ENCODE measurements around the gene MYO16. TPM values are rescaled to one million over a fixed set of nuclear protein-coding genes. Genes with fewer than 3 reads are reported as not detected.

The MYO16 gene
- total and polyA plus RNA-seq, 2 donors: 0.16 to 0.19 TPM

- Histone ChIP-seq H3K9me3 (ENCODE audit: control insufficient read depth in 2 of 2, insufficient read depth in 1 of 2, low read length in 1 of 2) (no peaks in the 10 kb centered on the region), H3K36me3 (ENCODE audit: control insufficient read depth in 2 of 2, insufficient read depth in 2 of 2, low read length in 1 of 2) (no peaks in the 10 kb centered on the region), H3K4me3 (ENCODE audit: low read length in 2 of 2) (no peak overlapping the region), H3K4me1 (ENCODE audit: control insufficient read depth in 2 of 2, insufficient read depth in 2 of 2, low read length in 2 of 2) (no peaks in the 10 kb centered on the region), H3K27me3 (ENCODE audit: control insufficient read depth in 2 of 2, insufficient read depth in 1 of 2, low read length in 1 of 2) (no peaks in the 10 kb centered on the region), H3K27ac (ENCODE audit: low read depth in 1 of 2, low read length in 1 of 2) (no peak overlapping the region)
- DNase-seq (ENCODE audit: low read depth in 6 of 9, low spot score in 9 of 9): no peak
- WGBS: 86% methylated on average over 3 of the region's 3 CpGs
Measured at GRCh38 chr13:108615241-108615640, 14.2 kb upstream of the MYO16 start.

- Histone ChIP-seq H3K27ac (ENCODE audit: low read depth in 1 of 2, low read length in 1 of 2) (no peak overlapping the region), H3K36me3 (ENCODE audit: control insufficient read depth in 2 of 2, insufficient read depth in 2 of 2, low read length in 1 of 2) (no peaks in the 10 kb centered on the region), H3K4me3 (ENCODE audit: low read length in 2 of 2) (no peak overlapping the region), H3K27me3 (ENCODE audit: control insufficient read depth in 2 of 2, insufficient read depth in 1 of 2, low read length in 1 of 2) (no peaks in the 10 kb centered on the region), H3K9me3 (ENCODE audit: control insufficient read depth in 2 of 2, insufficient read depth in 1 of 2, low read length in 1 of 2) (no peaks in the 10 kb centered on the region), H3K4me1 (ENCODE audit: control insufficient read depth in 2 of 2, insufficient read depth in 2 of 2, low read length in 2 of 2) (no peaks in the 10 kb centered on the region)
- DNase-seq (ENCODE audit: low read depth in 6 of 9, low spot score in 9 of 9): no peak
- 92% methylated on average over 1 of the region's 1 CpG for WGBS
Measured at GRCh38 chr13:108618233-108618632, 11.2 kb upstream of the MYO16 start.

GRCh38 chr13:108621462-108621861 is 7.9 kb upstream of the MYO16 start:
- no peak overlapping the region for H3K27ac ChIP-seq (ENCODE audit: low read depth in 1 of 2, low read length in 1 of 2)
- no peak overlapping the region for H3K4me3 ChIP-seq (ENCODE audit: low read length in 2 of 2)
- H3K4me1 ChIP-seq (ENCODE audit: control insufficient read depth in 2 of 2, insufficient read depth in 2 of 2, low read length in 2 of 2): no peaks in the 10 kb centered on the region
- no peaks in the 10 kb centered on the region for H3K27me3 ChIP-seq (ENCODE audit: control insufficient read depth in 2 of 2, insufficient read depth in 1 of 2, low read length in 1 of 2)
- no peaks in the 10 kb centered on the region for H3K36me3 ChIP-seq (ENCODE audit: control insufficient read depth in 2 of 2, insufficient read depth in 2 of 2, low read length in 1 of 2)
- DNase-seq (ENCODE audit: low read depth in 6 of 9, low spot score in 9 of 9): no peak
- no peaks in the 10 kb centered on the region for H3K9me3 ChIP-seq (ENCODE audit: control insufficient read depth in 2 of 2, insufficient read depth in 1 of 2, low read length in 1 of 2)
- 86% methylated on average over 7 of the region's 7 CpGs for WGBS

- no peaks in the 10 kb centered on the region for H3K4me1 ChIP-seq (ENCODE audit: control insufficient read depth in 2 of 2, insufficient read depth in 2 of 2, low read length in 2 of 2)
- no peak overlapping the region for H3K4me3 ChIP-seq (ENCODE audit: low read length in 2 of 2)
- H3K36me3 ChIP-seq (ENCODE audit: control insufficient read depth in 2 of 2, insufficient read depth in 2 of 2, low read length in 1 of 2): no peaks in the 10 kb centered on the region
- no peak overlapping the region for H3K27ac ChIP-seq (ENCODE audit: low read depth in 1 of 2, low read length in 1 of 2)
- H3K9me3 ChIP-seq (ENCODE audit: control insufficient read depth in 2 of 2, insufficient read depth in 1 of 2, low read length in 1 of 2): no peaks in the 10 kb centered on the region
- no peak for DNase-seq (ENCODE audit: low read depth in 6 of 9, low spot score in 9 of 9)
- no peaks in the 10 kb centered on the region for H3K27me3 ChIP-seq (ENCODE audit: control insufficient read depth in 2 of 2, insufficient read depth in 1 of 2, low read length in 1 of 2)
- 97% methylated on average over 3 of the region's 3 CpGs for WGBS
Measured at GRCh38 chr13:108624108-108624507, 5.3 kb upstream of the MYO16 start.

- Histone ChIP-seq H3K9me3 (ENCODE audit: control insufficient read depth in 2 of 2, insufficient read depth in 1 of 2, low read length in 1 of 2) (no peaks in the 10 kb centered on the region), H3K4me1 (ENCODE audit: control insufficient read depth in 2 of 2, insufficient read depth in 2 of 2, low read length in 2 of 2) (no peaks in the 10 kb centered on the region), H3K4me3 (ENCODE audit: low read length in 2 of 2) (no peak overlapping the region), H3K36me3 (ENCODE audit: control insufficient read depth in 2 of 2, insufficient read depth in 2 of 2, low read length in 1 of 2) (no peaks in the 10 kb centered on the region), H3K27me3 (ENCODE audit: control insufficient read depth in 2 of 2, insufficient read depth in 1 of 2, low read length in 1 of 2) (no peaks in the 10 kb centered on the region), H3K27ac (ENCODE audit: low read depth in 1 of 2, low read length in 1 of 2) (no peak overlapping the region)
- DNase-seq (ENCODE audit: low read depth in 6 of 9, low spot score in 9 of 9): no peak
- 76% methylated on average over 4 of the region's 4 CpGs for WGBS
Measured at GRCh38 chr13:108624979-108625378, 4.4 kb upstream of the MYO16 start.

- DNase-seq (ENCODE audit: low read depth in 6 of 9, low spot score in 9 of 9): no peak
- no peaks in the 10 kb centered on the region for H3K27me3 ChIP-seq (ENCODE audit: control insufficient read depth in 2 of 2, insufficient read depth in 1 of 2, low read length in 1 of 2)
- H3K4me1 ChIP-seq (ENCODE audit: control insufficient read depth in 2 of 2, insufficient read depth in 2 of 2, low read length in 2 of 2): no peaks in the 10 kb centered on the region
- WGBS: 93% methylated on average over 1 of the region's 1 CpG
- H3K36me3 ChIP-seq (ENCODE audit: control insufficient read depth in 2 of 2, insufficient read depth in 2 of 2, low read length in 1 of 2): no peaks in the 10 kb centered on the region
- no peak overlapping the region for H3K4me3 ChIP-seq (ENCODE audit: low read length in 2 of 2)
- no peak overlapping the region for H3K27ac ChIP-seq (ENCODE audit: low read depth in 1 of 2, low read length in 1 of 2)
- H3K9me3 ChIP-seq (ENCODE audit: control insufficient read depth in 2 of 2, insufficient read depth in 1 of 2, low read length in 1 of 2): no peaks in the 10 kb centered on the region
Measured at GRCh38 chr13:108629988-108630387, 577 bp downstream of the MYO16 start.

GRCh38 chr13:108632649-108633167 is 3.3 kb downstream of the MYO16 start:
- 73% methylated on average over 5 of the region's 5 CpGs for WGBS
- no peaks in the 10 kb centered on the region for H3K9me3 ChIP-seq (ENCODE audit: control insufficient read depth in 2 of 2, insufficient read depth in 1 of 2, low read length in 1 of 2)
- H3K27me3 ChIP-seq (ENCODE audit: control insufficient read depth in 2 of 2, insufficient read depth in 1 of 2, low read length in 1 of 2): no peaks in the 10 kb centered on the region
- no peak for DNase-seq (ENCODE audit: low read depth in 6 of 9, low spot score in 9 of 9)
- H3K36me3 ChIP-seq (ENCODE audit: control insufficient read depth in 2 of 2, insufficient read depth in 2 of 2, low read length in 1 of 2): no peaks in the 10 kb centered on the region
- H3K4me1 ChIP-seq (ENCODE audit: control insufficient read depth in 2 of 2, insufficient read depth in 2 of 2, low read length in 2 of 2): no peaks in the 10 kb centered on the region
- no peak overlapping the region for H3K4me3 ChIP-seq (ENCODE audit: low read length in 2 of 2)
- no peak overlapping the region for H3K27ac ChIP-seq (ENCODE audit: low read depth in 1 of 2, low read length in 1 of 2)

GRCh38 chr13:108638901-108639300 is 9.5 kb downstream of the MYO16 start:
- WGBS: 73% methylated on average over 4 of the region's 4 CpGs

GRCh38 chr13:108643646-108644353 is 14.4 kb downstream of the MYO16 start:
- DNase-seq (ENCODE audit: low read depth in 6 of 9, low spot score in 9 of 9): no peak
- Histone ChIP-seq H3K27me3 (ENCODE audit: control insufficient read depth in 2 of 2, insufficient read depth in 1 of 2, low read length in 1 of 2) (no peaks in the 10 kb centered on the region), H3K36me3 (ENCODE audit: control insufficient read depth in 2 of 2, insufficient read depth in 2 of 2, low read length in 1 of 2) (no peaks in the 10 kb centered on the region), H3K9me3 (ENCODE audit: control insufficient read depth in 2 of 2, insufficient read depth in 1 of 2, low read length in 1 of 2) (no peaks in the 10 kb centered on the region), H3K4me1 (ENCODE audit: control insufficient read depth in 2 of 2, insufficient read depth in 2 of 2, low read length in 2 of 2) (no peaks in the 10 kb centered on the region), H3K27ac (ENCODE audit: low read depth in 1 of 2, low read length in 1 of 2) (no peak overlapping the region), H3K4me3 (ENCODE audit: low read length in 2 of 2) (no peak overlapping the region)
- 91% methylated on average over 4 of the region's 4 CpGs for WGBS

More at GRCh38 chr13:108638901-108639300, 9.5 kb downstream of the MYO16 start:
- Histone ChIP-seq H3K4me3 (ENCODE audit: low read length in 2 of 2) (no peak overlapping the region), H3K9me3 (ENCODE audit: control insufficient read depth in 2 of 2, insufficient read depth in 1 of 2, low read length in 1 of 2) (no peaks in the 10 kb centered on the region), H3K27me3 (ENCODE audit: control insufficient read depth in 2 of 2, insufficient read depth in 1 of 2, low read length in 1 of 2) (no peaks in the 10 kb centered on the region), H3K36me3 (ENCODE audit: control insufficient read depth in 2 of 2, insufficient read depth in 2 of 2, low read length in 1 of 2) (no peaks in the 10 kb centered on the region), H3K27ac (ENCODE audit: low read depth in 1 of 2, low read length in 1 of 2) (no peak overlapping the region), H3K4me1 (ENCODE audit: control insufficient read depth in 2 of 2, insufficient read depth in 2 of 2, low read length in 2 of 2) (no peaks in the 10 kb centered on the region)
- DNase-seq (ENCODE audit: low read depth in 6 of 9, low spot score in 9 of 9): no peak
